Fibroblast of the conjunctiva (primary cell): ENCODE measurements around the gene ZNFX1.

Experiments
- DNase-seq: peaks from one replicate; pipeline ENCODE4 v3.0.0-alpha.2; 2010; ENCODE audit warnings: low read depth

Gene ZNFX1

DNA sequence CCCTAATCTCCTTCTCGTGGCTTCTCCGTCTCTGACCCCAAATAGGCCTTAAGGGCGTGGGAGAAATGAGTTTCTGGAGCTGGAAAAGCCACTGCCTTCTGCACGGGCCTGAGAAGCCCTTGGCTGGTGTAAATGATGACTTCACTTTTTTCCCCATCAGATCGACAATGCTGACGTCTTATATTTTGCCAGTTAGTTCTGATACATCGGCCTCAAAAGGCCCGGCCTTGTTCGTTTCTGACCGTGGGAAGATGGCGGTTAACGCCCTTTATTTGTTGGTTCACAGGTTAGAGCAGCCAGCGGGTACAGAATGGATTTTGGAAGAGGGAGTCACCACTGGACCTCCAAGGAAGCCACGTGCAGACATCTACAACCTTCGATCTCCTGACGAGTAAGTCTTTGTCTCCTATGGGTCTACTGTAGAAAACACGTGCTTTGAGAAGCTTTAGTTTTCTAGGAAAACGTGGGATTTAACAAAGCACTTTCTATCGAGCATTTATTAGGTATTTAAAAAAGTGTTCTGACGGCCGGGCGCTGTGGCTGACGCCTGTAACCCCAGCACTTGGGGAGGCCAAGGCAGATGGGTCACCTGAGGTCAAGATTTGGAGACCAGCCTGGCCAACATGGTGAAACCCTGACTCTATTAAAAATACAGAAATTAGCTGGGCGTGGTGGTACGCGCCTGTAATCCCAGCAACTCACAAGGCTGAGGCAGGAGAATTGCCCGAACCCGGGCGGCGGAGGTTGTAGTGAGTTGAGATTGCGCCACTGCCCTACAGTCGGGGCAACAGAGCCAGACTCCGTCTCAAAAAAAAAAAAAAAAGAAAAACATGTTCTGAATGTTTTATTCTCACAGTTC is 1.2 kb upstream of the ZNFX1 start:
- DNase-seq, result no peak

DNA sequence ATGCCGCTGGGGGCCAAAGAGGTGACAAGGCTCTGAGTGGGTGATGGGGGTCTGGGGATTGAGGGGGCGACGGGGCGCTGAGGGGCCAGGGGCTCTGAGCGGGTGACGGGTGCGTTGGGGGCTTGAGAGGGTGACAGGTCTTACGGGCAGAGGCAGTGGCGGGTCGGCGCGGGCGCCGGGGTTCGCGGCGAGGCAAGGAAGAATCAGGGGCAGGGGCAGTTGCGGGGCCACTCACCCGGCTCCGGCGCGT is 146 bp downstream of the ZNFX1 start:
- no peak for DNase-seq

DNA sequence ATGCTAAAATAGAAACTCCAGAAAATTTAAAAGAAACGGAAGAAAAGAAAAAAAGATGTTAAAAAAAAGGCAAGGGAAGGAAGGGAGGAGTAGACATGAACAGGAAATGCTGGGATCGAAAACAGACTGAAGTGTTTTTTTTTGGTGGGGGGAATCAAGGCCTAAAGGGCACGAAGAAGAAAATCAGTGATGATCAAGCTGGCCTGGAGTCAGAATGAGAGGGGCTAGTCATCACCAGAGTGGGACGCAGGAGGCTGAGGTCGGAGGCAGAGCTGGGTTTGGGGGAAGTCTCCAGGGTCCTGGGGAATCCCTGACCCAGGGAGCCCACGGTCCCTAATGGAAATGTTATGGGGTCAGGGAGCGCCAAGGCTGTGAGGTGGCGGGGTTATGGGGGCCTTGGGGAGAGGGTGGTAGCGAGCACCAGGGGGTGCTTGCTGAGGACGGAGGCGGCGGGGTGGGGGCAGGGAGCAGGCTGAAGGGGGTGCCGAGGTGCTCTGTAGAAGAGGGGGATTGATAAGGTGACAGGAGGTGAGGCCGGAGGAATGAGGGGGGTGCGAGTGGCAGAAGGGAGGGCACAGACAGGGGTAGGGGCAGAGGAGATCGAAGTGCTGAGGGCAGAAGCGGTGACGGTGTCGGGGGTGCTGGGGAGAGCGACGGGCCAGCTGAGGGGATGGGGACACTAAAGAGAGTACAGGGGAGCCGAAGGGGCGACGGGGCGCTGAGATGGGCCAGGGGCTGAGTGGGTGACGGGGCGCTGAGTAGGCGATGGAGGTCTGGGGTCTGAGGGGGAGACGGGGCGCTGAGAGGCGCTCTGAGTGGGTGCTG is 684 bp downstream of the ZNFX1 start:
- DNase-seq, result no peak

DNA sequence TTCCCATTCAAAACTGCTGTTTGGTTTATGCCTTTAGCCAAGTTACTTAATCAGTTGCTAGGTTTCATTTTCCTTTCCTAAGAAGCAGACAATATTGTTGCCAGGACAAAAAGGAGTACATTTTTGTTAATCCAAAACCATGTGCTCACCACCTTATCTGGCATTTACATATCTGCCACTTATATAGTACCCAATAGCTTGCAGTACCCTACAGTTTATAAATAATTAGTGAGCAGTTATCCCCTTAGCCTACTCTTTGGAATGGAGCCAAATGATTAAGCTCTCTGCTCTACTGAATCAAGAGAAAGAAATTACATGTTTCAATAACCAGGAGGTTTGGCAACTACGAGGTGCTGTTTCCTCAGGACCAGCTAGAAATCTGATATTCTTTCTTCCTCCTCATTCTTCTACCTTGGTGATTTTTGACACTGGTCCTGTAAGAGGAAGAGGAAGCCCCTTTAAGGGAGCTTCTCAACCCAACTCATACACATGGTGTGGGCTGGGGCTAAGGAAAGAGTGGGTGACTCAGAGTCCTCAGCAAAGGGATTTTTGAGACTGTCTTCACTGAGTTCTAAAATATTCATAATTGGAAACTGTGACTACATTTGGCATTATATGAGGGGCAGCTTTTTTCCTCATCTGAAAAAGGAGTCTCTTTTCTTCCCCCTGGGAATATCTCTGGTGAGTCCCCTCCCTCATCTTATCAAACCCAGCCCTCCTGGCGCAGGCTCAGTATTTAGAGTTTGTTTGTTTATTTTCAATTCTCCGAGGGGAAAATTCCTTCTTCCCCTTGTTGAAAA is 1.5 kb downstream of the ZNFX1 start:
- DNase-seq, result peak; percentile 40

DNA sequence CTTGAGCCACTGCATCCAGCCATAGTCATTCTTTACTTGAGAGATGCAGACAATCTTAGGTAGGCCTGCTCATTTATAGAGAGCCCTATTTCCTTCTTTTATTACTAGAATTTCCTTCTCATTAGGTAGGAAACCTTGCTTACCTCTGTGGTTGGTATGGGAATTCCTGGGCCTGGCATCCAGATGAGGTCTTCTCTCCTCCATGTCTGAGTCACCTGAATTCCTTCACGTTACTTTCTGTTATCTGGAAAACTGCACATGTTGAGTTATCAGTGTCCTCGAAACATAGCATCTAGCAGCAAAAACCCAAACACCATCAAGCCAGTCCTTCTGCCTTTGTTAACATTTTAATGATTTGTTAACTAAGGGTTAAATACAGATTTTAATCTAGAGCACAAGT is 2.2 kb downstream of the ZNFX1 start:
- DNase-seq, result no peak

DNA sequence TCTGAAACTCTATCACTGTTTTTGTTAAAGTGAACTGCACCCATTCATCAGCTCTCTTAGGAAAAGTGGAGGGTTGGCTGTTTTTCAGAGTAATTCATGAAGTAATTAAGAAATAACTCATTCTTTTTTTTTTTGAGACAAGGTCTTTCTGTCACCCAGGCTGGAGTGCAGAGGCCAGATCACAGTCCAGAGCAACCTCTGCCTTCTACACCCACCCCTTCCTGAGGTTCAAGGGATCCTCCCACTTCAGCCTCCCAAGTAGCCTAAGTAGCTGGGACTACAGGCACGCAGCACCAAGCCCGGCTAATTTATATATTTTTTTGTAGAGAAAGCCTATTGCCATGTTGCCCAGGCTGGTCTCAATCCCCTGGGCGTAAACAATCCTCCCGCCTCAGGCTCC is 2.6 kb downstream of the ZNFX1 start:
- no peak for DNase-seq

DNA sequence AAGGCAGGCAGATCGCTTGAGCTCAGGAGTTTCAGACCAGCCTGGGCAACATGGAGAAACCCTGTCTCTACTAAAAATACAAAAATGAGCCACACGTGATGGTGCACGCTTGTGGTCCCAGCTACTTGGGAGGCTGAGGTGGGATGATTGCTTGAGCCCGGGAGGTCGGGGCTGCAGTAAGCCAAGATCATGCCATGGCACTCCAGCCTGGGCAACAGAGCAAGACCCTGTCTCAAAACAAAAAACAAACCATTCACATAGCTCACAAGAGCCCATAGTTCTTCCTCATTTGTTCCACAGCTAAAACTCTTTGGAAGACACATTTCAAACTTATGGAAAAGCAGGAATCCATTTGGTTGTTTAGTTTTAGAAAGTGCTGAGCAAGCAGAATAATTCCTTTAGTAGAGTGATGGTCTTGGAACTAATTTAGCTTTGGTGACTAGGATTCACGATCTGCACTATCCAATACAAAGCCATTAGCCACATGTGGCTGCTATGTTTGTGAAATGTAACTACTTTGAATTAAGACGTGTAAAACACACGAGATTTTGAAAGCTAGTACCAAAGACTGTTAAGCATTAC is 4.1 kb downstream of the ZNFX1 start:
- DNase-seq, result no peak

DNA sequence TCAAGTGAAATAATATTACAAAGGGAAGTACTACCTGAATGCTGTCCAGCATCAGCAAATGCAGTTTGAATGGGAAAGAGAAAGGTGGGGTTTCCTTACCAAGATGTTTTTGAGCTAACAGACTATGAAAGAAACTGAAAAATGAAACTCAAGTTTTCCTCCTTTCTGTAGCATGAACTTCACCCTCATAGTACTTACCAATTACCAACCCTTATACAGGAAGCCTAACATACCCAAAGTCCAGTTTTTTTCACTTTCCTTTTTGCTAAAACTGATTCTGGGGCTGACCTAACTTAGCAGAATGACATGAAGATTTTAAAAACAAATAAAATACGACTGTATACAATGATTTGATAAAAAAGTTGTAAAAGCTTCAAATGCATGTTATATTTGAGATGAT is 5.2 kb downstream of the ZNFX1 start:
- no peak for DNase-seq

DNA sequence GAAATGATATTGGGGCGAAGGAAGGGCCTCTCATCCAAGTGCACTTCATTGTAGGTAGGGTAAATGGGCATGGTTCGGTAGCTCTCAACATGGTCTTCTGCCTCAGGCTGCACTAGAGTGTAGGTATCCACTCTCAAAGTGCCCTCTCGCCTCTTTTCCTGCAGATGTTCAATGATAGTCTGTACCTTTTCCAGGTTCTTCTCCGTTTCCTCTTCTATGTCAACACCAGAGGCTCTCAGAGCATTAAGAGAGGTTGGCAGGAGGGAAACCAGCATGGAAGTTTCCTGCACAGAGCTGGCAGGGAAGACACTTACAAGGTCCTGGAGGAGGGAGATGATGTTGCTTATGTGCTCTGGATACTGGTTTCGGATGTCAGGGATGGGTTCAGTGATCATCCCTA is 7.1 kb downstream of the ZNFX1 start:
- DNase-seq, result no peak

DNA sequence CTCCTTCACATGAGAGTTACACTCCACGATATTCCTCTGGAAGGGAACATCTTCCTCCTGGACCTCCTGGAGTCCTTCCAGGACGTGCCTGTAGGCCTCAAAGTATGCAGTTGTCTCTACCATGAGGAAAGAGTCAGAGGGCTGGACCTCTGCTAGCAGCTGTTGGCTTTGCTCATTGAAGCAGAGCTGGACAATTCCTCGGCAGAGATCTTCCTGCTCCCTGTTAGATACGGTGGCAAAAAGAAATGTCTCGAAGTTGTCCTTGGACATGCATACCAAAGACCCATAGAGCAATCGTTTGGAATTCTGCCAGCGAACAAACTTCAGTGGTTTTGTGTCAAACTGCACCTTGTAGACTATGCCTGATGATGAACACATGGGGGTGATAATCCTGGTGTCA is 7.7 kb downstream of the ZNFX1 start:
- DNase-seq, result no peak

DNA sequence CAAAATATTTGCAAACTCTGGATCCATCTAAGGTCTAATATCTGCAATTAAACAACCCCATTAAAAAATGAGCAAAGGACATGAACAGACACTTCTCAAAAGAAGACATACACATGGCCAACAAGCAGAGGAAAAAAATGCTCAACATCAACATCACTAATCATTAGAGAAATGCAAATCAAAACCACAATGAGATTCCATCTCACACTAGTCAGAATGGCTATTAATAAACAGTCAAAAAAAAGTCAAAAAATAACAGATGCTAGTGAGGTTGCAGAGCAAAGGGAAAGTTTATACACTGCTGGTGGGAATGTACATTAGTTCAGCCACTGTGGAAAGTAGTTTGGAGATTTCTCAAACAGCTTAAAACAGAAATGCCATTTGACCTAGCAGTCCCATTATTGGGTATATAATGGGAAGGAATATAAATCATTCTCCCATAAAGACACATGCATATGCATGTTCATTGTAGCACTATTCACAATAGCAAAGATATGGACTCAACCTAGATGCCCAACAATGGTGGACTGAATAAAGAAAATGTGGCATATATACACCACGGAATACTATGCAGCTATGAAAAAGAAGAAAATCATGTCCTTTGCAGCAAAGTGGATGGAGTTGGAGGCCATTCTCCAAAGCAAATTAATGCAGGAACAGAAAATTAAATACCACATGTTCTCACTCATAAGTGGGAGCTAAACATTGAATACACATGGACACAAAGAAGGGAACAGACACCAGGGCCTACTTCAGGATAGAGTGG is 9.1 kb downstream of the ZNFX1 start:
- DNase-seq, result no peak

DNA sequence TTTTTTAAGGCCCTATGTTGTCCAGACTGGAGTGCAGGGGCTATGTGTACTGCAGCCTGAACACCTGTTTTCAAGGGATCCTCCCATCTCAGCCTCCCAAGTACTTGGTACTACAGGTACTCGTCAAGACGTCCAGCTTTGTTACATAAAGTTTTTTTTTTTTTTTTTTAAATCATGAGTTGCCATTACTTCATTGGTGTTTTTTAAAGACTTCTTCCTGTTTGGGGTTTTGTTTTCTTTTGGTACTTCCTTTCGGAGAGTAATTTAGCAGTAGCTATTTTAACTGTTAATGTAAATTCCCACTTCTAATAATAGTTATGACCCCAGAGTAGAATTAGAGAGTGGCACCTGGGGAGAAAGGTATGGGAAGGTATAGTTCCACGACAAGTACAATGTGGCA is 10.5 kb downstream of the ZNFX1 start:
- no peak for DNase-seq

DNA sequence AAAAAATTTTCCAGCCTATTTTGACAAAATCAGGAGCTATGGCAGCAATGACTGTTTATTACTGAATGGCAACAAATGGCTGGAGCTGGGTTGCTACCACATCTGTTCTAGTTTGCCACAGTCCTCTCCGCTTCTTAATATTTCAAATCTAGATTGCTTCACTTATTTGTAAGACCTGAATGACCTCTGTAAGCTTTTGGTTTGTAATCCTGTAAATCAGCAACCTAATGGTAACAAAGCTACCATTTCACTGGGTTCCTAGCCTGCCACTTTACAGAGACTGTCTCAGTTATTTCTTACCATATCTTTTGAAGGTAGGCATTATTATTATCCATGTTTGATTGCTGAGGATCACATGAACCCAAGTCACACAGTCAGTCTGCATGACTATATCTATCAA is 15.4 kb downstream of the ZNFX1 start:
- DNase-seq, result no peak

DNA sequence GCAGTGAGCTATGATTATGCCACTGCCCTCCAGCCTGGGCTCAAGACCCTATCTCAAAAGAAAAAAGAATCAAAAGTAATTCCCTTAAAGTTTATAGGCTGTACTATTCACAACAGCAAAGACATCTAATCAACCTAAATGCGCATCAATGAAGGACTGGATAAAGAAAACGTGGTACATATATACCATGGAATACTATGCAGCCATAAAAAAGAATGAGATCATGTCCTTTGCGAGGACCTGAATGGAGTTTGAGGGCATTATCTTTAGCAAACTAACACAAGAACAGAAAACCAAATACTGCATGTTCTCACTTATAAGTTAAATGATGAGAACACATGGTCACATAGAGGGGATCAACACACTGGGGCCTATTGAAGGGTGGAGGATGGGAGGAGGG is 16.7 kb downstream of the ZNFX1 start:
- DNase-seq, result no peak

DNA sequence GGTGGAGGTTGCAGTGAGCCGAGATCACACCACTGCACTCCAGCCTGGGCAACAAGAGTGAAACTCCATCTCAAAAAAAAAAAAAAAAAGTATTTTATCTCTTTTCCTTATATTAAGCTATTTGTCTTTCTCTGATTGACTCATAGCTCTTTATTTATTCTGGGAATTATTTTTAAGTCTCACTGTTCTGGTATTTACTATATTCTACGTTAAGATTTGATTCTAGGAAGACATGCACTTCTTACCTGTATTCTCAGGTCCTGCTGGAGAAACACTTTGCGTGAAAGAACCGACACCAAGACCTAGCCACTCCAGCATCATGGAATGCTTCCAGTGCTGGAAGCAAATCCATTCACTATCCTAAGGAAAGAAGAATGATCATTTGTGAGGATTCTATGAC is 17.6 kb downstream of the ZNFX1 start:
- no peak for DNase-seq

DNA sequence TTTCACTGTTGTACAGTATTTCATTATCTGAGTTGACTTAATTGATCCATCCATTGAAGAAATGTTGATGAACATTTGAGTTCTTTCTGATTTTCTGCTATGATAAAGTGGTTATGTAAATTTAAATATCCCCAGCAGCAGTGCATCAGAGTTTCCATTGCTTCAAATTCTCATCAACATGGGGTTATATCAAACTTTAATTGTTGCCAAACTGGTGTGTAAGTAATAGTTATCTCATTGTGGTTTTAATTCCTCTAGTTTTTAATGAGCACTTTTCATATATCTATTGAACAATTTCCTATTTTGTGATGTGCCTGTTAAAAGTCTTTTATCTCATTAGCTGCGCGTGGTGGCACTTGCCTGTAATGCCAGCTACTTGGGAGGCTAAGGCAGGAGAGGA is 18.1 kb downstream of the ZNFX1 start:
- no peak for DNase-seq

DNA sequence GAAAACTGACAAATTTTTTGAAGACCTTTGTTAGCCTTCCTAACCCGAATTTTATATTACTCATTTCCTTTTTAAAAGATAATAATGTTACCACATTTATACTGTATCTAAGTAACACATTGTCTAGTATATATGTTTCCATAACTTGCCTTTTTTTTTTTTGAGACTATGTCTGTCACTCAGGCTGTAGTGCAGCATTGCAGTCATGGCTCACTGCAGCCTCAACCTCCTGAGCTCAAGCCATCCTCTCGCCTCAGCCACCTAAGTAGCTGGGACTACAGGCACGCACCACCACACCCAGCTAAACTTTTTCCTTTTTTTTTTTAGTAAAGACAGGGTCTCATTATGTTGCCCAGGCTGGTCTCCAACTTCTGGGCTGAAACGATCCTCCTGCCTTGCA is 18.6 kb downstream of the ZNFX1 start:
- no peak for DNase-seq

DNA sequence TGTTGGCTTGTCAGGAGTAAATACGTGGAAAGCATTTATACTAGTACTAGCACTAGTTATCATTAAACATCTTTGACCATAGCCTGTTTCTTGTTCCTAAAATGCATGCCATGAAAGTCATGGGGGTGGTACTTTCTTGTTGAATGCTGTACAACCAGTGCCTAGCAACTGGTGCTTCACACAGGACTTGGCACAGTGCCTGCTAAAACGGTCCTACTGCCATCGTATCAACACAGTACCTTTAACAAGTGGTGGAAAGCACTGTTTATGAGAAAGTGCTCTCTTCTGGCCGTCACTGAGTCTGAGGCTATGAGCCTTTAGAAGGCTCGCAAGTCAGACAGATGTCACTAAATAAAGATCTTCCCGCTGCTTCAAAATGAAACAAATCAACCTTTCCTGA is 21.6 kb downstream of the ZNFX1 start:
- DNase-seq, result no peak

DNA sequence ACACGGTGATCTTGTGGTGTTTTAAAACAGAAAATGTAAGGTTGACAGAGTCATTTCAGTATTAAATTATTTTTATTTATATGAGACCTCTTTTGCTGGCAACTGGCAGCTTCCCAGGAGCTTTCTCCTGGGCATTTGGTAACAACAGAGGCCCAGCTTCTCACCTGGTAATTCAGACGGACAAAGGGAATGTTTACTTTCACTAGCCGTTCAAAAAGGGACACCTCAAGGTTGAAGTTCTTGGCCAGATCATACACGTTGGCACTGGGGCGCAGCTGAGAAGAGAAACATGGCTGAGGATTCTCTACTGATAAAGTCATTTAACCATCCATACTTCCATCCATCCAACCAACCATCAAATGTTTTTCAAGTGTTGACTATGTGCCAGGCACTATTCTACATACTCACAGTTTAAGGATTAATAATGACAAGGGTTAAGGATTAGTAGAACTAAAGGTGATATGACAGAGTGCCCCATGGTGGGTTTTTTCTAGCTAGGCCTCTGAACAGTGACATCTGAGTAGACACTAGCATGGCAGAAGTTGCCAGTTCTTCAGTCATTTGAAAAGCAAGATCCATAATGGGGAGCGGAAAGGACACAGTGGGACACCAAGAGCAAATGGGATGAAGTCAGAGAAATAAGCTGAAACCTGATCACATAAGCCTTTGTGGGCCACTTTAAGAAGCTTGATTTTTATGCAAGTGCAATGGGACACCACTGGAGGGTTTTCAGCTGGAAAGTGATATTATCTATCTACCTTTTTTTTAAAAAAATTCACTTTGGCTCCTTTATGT is 25.1 kb downstream of the ZNFX1 start:
- DNase-seq, result no peak

DNA sequence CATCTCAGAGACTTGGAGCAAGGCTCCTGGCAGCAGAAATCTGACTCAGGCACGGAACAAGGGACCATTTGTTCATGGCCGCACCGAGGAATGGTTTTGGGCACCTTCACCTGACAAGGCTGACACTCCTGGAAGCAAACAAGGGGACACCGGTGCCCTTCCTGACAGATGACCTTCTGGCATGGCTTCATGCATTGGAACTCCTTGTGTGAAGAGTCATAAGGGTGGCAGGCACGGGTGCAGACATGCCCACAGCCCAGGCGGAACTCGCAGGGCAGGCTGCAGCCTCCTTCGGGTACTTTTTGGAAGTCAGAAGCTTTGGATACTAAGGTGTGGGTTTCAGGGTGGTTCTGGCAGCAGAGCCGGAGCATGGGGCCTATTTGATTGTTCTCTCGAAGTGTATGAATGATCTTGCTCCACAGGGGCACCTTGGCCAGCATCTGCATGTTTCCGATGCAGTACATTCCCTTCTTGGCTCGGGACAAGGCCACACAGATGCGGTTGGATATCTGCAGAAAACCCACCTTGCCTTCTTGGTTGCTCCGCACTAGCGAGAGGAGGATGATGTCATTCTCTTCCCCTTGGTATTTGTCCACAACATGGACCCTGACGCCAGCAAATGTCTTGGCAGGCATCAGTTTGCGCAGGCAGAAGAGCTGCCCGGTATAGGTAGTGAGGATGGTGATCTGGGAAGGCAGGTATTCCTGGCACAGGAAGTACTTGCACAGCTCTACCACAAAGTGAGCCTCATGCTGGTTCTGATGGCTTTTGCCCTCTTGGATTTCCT is 28.8 kb downstream of the ZNFX1 start:
- DNase-seq, result no peak
